ENCODE data around the gene ARHGAP40. TPM values are rescaled to one million over a fixed set of nuclear protein-coding genes. Genes with fewer than 3 reads are reported as not detected.
A peak's percentile ranks its signal among the peaks of the same experiment; 100 is the strongest.

ARHGAP40 gene
- total and polyA plus RNA-seq, 2 of the 4 experiments (the other 2 are of a cell fraction): not detected

- in situ Hi-C loops (cut with MboI; ENCODE audit: low sequenced_read_pairs): no loop called here
- H2BK120ac ChIP-seq (ENCODE audit: low read depth, low read length): no peak overlapping the region
- no peak overlapping the region; the same call in 1 of the 2 replicates for H3K4ac ChIP-seq (ENCODE audit: low read depth, low read length)
Measured at GRCh38 chr20:38673725-38674091, 72.1 kb downstream of the ARHGAP40 start.

More at GRCh38 chr20:38673725-38674091, 72.1 kb downstream of the ARHGAP40 start:
- Histone ChIP-seq H2AK5ac (ENCODE audit: low read depth, low read length) (no peak overlapping the region), H3K36me3 (ENCODE audit: control insufficient read depth, insufficient read depth, low read length) (no peaks in the 10 kb centered on the region), H3K18ac (ENCODE audit: low read depth, low read length) (no peak overlapping the region), H2AFZ (replicated peaks; ENCODE audit: low read length, poor library complexity) (peak overlapping the region; percentile 87), H3K4me1 (ENCODE audit: control insufficient read depth, insufficient read depth, low read length) (no peaks in the 10 kb centered on the region), H3K4me2 (ENCODE audit: low read depth, low read length) (peak overlapping the region; percentile 78), H3K14ac (replicated peaks; ENCODE audit: low read depth, low read length) (no peak overlapping the region), H4K91ac (ENCODE audit: insufficient read depth, low read depth, low read length) (no peak overlapping the region), H4K5ac (ENCODE audit: low read depth, low read length) (no peak overlapping the region), H2BK15ac (ENCODE audit: low read depth, low read length) (no peak overlapping the region), H3K23ac (ENCODE audit: low read depth, low read length) (no peak overlapping the region), H4K20me1 (ENCODE audit: insufficient read depth, low read length) (no peaks in the 10 kb centered on the region; the same call in 1 of the 2 replicates), H4K8ac (ENCODE audit: low read depth in 2 of 2, low read length in 2 of 2) (no peak overlapping the region), H2BK20ac (ENCODE audit: low read depth, low read length) (no peak overlapping the region), H3K9ac (ENCODE audit: low read depth, low read length) (0 out of 2 replicates have a peak overlapping the region, but pooled peaks have one; percentile 41), H3K79me1 (ENCODE audit: low read depth in 1 of 2, low read length in 2 of 2) (no peaks in the 10 kb centered on the region), H3K9me1 (ENCODE audit: insufficient read depth, low read length) (peaks cover 4% of the 10 kb centered on the region; the same call in 1 of the 2 replicates), H3K56ac (ENCODE audit: extremely low read depth, insufficient read depth, low read length) (no peak overlapping the region), H2BK5ac (ENCODE audit: low read depth, low read length, poor library complexity, severe bottlenecking) (no peak overlapping the region), H3K9me3 (ENCODE audit: control insufficient read depth, insufficient read depth, low read length) (no peaks in the 10 kb centered on the region), H3K4me3 (ENCODE audit: insufficient read depth, low read depth, low read length) (peak overlapping the region; percentile 62), H2AK9ac (replicated peaks; ENCODE audit: low read depth, low read length, poor library complexity) (no peak overlapping the region), H3K27ac (ENCODE audit: insufficient read depth, low read length) (no peak overlapping the region), H3K27me3 (ENCODE audit: control insufficient read depth, insufficient read depth, low read length) (peaks cover 8% of the 10 kb centered on the region; the same call in 1 of the 2 replicates)
- TF ChIP-seq NFE2L2 (IDR thresholded peaks at IDR 0.05; ENCODE audit: low read depth, low read length): no peak
- ChIA-PET CTCF (no interaction called here), POLR2A (ENCODE audit: unreplicated experiment) (no interaction called here)
- intact Hi-C loops (cut with micrococcal nuclease) (no loop called here), dilution Hi-C loops (cut with HindIII; ENCODE audit: low sequenced_read_pairs, unreplicated experiment) (no loop called here)
- DNase-seq (no peak), ATAC-seq (ENCODE audit: low read depth) (peak; percentile 48)
- BruUV-seq (replicated peaks): no TSS peak
- 0% methylated on average over 10 of the region's 13 CpGs; no CpG with 5 or more reads in 1 of the 2 experiments for WGBS, 2 experiments (ENCODE audit: extremely low coverage in 2 of 2, insufficient read length in 1 of 2)

Data from IMR-90 (cell line).